Epithelial cell of proximal tubule (primary cell): ENCODE results near the gene KCNQ2. TPM values are rescaled to one million over a fixed set of nuclear protein-coding genes. Genes with fewer than 3 reads are reported as not detected.

Experiments
- DNase-seq: peaks from one replicate; pipeline ENCODE4 v3.0.0-alpha.2; 2011; ENCODE audit warnings: low read depth
- H3K4me3 ChIP-seq: 2 replicates; pipeline ENCODE4 v1.5.1; 2011; ENCODE audit warnings: low read depth, mild to moderate bottlenecking, low read length
- CTCF ChIP-seq: conservative IDR thresholded peaks from 2 replicates; pipeline ENCODE4 v1.5.1; 2012; ENCODE audit warnings: low read depth, mild to moderate bottlenecking, low read length
- total RNA-seq: library from RNA; depleted of rRNA; stranded (reverse); fragments of >200 nt; gene quantifications from 2 replicates; pipeline ENCODE4 v1.2.3, GENCODE V29; 2015

Gene KCNQ2
- total RNA-seq, 1 donor from 2014 or later: not detected

- no peak for TF ChIP-seq CTCF
These were observed 61.1 kb downstream of the KCNQ2 start for GRCh38 chr20:63411151-63411897.

GRCh38 chr20:63409834-63410435 is 62.5 kb downstream of the KCNQ2 start:
- H3K4me3 ChIP-seq: no peak overlapping the region
- no peak for TF ChIP-seq CTCF
- no peak for DNase-seq

More at GRCh38 chr20:63411151-63411897, 61.1 kb downstream of the KCNQ2 start:
- DNase-seq: no peak
- no peak overlapping the region for H3K4me3 ChIP-seq

- H3K4me3 ChIP-seq: no peak overlapping the region
- DNase-seq: no peak
- TF ChIP-seq CTCF: no peak
These were observed 63.2 kb downstream of the KCNQ2 start for GRCh38 chr20:63409066-63409833.

- H3K4me3 ChIP-seq: no peak overlapping the region
- no peak for TF ChIP-seq CTCF
- no peak for DNase-seq
These were observed 63.8 kb downstream of the KCNQ2 start for GRCh38 chr20:63408684-63409046.

- DNase-seq: no peak
- H3K4me3 ChIP-seq: no peak overlapping the region
- no peak for TF ChIP-seq CTCF
These were observed 64.3 kb downstream of the KCNQ2 start for GRCh38 chr20:63407928-63408683.

GRCh38 chr20:63406617-63407245 is 65.7 kb downstream of the KCNQ2 start:
- TF ChIP-seq CTCF: no peak
- H3K4me3 ChIP-seq: no peak overlapping the region
- DNase-seq: no peak
